ENCODE measurements around the gene CRYBG1.
A peak's percentile ranks its signal among the peaks of the same experiment; 100 is the strongest.

CRYBG1 gene

GRCh38 chr6:106456756-106457155, 96.2 kb downstream of the CRYBG1 start:
- no peak for DNase-seq (ENCODE audit: low spot score)
- no peak for FAIRE-seq

DNA sequence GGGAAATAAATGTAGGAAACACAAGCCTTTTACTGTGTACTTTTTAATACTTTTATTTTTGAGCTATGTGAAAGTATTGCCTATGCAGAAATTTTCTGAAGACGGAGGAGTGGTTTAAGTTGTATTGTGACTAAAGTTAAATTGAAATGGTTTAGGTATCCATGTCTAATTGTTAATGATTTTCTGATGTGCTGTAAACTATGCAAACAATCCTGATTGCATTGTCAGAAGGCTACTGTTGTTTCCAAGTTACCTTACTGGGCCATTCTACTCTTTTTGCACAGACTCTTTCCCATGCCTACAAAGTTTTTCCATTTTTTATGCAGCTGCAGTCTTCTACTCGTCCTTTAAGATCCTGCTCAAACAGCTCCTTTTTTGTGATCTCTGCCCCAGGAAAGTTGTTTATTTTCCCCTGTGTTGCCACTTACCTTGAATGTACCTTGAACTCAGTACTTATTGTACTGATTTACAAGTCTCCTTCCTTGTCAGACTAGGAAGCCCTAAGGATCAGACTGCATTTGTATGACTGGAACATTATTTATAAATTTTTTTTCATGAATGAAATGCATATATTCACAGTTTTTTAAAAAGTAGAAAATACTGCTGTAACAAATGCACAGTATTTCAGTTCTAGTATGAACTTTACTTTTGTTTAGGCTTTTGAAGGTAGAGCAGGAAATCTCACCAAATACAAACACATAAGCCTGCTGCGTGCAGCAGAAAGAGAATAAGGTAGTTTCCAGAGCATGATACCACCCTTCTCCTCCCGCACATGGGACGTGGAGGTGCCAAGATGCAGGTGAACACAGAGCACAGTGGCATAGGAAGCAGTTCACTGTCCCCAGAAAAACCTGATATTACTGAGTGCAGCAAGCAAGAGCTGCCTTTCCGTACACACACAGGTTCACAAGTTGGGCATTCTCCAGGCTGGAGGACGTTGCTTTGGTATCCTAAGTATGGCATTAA, 97.8 kb downstream of the CRYBG1 start:
- FAIRE-seq, result no peak

DNA sequence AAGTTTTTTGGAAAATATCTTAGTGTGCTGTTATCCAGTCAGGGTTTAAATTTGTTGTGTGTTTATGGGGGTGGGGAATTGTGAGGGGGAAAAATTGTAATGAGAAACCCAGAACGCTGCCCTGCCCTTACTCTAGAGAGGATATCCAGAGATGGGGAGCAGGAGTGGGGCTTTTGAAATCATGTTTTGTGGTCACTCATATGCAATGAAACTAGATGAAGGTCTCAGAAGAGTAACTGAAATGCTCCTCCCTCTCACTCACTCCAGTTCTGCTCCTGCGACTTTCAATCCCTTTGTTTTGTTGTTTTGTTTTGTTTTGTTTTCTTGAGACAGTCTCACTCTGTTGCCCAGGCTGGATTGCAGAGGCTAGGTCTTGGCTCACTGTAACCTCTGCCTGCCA, 100.0 kb downstream of the CRYBG1 start:
- FAIRE-seq (no peak), DNase-seq (ENCODE audit: low spot score) (no peak)

More for the DNA sequence above, 97.8 kb downstream of the CRYBG1 start:
- no peak for DNase-seq (ENCODE audit: low spot score)

DNA sequence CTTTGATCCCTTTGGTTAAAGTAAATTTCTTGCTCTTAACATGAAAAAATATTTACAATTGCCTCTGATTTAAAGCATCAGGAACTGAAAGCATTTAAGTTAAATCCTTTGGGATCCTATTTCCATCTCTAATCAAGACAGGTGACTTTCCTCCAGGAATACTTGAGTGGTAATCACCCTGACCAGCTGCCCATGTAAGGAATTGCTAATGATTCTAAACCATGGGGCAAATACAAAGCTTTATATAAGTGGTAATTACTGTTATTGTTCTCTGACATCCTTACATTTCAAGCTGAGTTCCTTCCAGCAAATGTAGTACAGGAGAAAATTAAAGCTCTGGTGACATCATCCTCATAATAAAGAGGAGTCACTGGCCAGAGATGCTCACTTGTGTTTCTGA, 100.6 kb downstream of the CRYBG1 start:
- DNase-seq (ENCODE audit: low spot score), result no peak

GRCh38 chr6:106462923-106463557, 102.5 kb downstream of the CRYBG1 start:
- DNase-seq (ENCODE audit: low spot score) (no peak), FAIRE-seq (no peak)

More for the DNA sequence above, 100.6 kb downstream of the CRYBG1 start:
- no peak for FAIRE-seq

- no peak for FAIRE-seq
- DNase-seq (ENCODE audit: low spot score), result no peak
Observed at GRCh38 chr6:106466211-106466610, 105.7 kb downstream of the CRYBG1 start.

DNA sequence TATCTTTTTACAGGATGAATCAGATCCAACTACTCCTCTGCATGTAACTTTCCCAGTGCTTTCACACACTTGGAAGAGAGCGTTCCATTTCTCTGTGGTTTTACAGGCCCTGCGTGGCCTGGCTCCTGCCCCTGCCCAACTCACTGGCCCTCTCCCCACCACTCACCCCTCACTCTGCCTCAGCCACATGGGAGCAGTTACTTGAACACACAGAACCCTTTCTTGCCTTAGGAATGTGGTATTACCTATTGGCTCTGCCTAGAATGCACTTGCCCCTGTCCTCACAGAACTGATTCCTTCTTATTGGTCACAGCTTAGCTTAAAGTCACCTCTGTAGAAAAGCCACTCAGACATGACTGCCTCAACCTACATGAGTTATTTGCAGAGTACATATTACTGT, 108.4 kb downstream of the CRYBG1 start:
- FAIRE-seq, result no peak
- no peak for DNase-seq (ENCODE audit: low spot score)

DNA sequence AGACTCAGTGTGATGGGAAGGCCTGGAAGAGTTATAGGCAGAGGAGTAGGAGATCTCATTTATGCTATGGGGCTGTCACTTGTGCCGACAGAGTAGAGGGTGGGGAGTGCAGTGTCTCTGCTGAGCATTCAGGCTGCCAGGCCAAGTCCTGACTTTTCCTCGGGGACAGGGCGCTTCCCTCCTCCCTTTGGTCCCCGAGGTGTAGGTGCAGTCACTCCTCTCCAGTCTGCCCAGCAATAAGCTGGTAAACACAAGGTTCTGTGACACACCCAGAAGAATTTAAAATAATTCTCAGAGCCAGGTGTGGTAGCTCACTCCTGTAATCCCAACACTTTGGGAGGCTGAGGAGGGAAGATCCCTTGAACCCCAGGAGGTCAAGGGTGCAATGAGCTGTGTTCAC, 109.4 kb downstream of the CRYBG1 start:
- no peak for DNase-seq (ENCODE audit: low spot score)
- no peak for FAIRE-seq

DNA sequence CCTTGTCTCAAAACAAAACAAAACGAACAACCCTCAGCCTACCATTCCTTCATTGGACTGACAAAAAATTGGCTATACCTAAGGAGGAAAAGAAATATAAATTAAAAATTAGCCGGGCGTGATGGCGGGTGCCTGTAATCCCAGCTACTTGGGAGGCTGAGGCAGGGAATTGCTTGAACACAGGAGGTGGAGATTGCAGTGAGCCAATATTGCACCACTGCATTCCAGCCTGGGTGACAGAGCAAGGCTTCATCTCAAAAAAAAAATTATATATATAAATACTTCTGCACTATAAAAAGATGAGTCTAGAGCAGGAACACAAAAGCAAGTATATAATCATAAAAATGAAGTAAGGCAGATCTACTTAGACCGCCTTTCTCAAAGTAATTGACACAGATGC, 109.8 kb downstream of the CRYBG1 start:
- FAIRE-seq (no peak), DNase-seq (ENCODE audit: low spot score) (no peak)

GRCh38 chr6:106470811-106471210, 110.3 kb downstream of the CRYBG1 start:
- no peak for FAIRE-seq
- DNase-seq (ENCODE audit: low spot score), result no peak

GRCh38 chr6:106473812-106474211, 113.3 kb downstream of the CRYBG1 start:
- no peak for FAIRE-seq

DNA sequence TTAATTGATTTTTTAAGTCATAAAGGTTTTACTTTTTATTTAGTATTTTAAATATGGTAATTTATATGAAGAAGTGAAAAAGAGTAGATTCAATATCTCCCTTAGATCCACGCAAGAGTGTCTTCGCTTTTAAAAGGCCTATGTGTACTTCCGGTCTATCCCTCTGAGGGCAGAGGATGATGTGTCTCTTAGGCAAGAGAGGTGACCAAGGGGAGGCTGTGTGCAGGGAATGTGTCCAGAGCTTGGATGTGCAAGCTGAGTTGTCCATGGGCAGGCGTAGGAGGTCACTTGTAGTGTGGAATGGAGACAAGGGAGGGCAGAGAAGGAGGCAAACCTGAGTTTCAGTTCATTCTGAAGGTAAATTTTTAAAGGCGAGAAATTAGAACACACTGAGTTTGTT, 113.9 kb downstream of the CRYBG1 start:
- FAIRE-seq (no peak), DNase-seq (ENCODE audit: low spot score) (peak; percentile 11)

More at GRCh38 chr6:106473812-106474211, 113.3 kb downstream of the CRYBG1 start:
- no peak for DNase-seq (ENCODE audit: low spot score)

- peak; percentile 17 for FAIRE-seq
- no peak for DNase-seq (ENCODE audit: low spot score)
Observed at GRCh38 chr6:106475284-106475683, 114.8 kb downstream of the CRYBG1 start.

DNA sequence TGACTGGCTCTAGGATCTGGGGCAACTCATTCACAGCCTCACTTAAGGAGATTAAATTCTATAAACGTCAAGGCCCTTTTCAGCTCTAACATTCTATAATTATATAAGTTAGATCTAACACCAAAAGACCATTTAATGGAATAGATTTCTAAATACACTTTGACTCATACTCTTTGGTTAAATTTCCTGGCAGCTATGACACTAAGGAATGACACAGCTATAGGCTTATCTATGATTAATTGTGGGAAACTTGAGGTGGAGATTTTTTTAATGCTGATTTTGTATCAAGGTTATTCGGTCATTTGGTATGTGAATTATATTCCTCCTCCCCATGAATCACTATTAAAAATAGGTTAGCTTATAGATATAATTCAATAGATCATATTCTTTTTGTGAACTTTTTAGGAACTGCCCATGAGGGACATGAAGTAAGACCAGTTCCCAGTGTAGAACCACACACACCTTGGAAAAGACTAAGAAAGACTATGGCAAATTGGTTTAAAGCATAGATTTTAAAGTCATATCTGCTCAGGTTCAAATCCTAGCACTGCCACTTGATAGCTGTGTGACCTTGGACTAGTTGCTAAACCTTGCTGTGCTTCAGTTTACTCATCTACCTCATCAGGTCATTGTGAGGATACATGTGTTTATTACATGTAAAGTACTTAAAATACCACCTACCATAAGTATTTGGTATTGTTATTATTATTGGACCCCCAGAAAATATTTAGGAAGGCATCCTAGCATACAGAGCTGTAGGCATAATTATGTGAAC, 116.0 kb downstream of the CRYBG1 start:
- peak; percentile 69 for DNase-seq (ENCODE audit: low spot score)
- FAIRE-seq, result peak; percentile 96

- DNase-seq (ENCODE audit: low spot score) (no peak), FAIRE-seq (peak; percentile 42)
Observed at GRCh38 chr6:106477146-106477545, 116.6 kb downstream of the CRYBG1 start.

DNA sequence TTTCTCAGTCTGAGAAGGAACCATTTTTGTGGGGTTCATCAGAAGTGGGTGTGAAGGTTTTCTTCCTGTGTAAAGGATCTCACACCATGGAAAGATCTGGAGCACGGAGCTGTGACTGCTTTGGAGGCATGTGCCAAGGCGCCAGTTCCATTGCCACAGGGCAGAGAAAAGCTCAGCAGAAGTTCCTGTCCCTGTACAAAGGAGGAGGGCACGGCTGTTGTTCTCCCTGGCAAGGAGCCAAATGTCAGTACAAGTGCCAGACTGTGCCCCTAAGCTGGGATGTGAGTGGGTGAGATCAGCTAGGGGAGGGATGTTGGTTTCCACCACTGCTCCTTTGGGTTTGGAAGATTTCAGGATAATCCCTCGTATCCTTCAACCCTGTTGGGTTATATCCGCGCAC, 117.3 kb downstream of the CRYBG1 start:
- FAIRE-seq (no peak), DNase-seq (ENCODE audit: low spot score) (no peak)

DNA sequence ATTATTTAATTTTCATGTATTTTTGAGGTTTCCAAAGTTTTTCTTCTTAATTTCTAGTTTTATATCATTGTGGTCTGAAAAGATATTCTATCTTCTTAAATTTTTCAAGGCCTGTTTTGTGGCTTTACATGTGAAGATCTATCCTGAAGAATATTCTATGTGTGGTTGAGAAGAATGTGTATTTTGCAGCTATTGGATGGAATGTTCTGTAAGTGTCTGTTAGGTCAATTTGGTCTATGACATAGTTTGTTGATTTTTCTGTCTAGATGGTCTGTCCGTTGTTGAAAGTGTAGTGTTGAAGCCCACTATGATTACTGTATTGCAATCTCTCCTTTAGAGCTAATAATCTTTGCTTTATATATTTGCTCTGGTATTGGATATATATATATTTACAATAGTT, 125.7 kb downstream of the CRYBG1 start:
- FAIRE-seq (peak; percentile 44), DNase-seq (ENCODE audit: low spot score) (peak; percentile 59)

GRCh38 chr6:106488494-106489370, 128.2 kb downstream of the CRYBG1 start:
- FAIRE-seq, result peak; percentile 52
- DNase-seq (ENCODE audit: low spot score), result peak; percentile 69

DNA sequence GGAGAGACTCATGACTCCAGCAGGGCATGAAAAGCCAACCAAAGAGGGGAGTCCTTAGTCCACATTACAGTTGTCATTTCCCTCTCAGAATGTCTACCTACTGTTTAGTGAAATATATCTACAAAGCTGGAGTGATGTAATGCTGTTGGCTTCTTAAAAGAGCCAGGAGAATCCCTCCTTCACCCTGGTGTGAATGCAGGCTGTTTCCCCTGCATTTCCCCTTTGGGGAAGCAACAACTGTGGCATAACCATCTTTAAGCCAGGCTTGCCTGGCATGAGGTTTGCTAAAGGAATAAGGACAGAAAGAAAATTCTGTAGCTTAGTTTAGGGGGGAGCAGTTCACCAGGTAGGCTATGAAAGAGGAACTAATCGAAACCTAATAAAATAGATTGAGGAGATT, 129.5 kb downstream of the CRYBG1 start:
- DNase-seq (ENCODE audit: low spot score) (no peak), FAIRE-seq (no peak)

GRCh38 chr6:106490436-106490835, 129.9 kb downstream of the CRYBG1 start:
- FAIRE-seq (no peak), DNase-seq (ENCODE audit: low spot score) (no peak)

DNA sequence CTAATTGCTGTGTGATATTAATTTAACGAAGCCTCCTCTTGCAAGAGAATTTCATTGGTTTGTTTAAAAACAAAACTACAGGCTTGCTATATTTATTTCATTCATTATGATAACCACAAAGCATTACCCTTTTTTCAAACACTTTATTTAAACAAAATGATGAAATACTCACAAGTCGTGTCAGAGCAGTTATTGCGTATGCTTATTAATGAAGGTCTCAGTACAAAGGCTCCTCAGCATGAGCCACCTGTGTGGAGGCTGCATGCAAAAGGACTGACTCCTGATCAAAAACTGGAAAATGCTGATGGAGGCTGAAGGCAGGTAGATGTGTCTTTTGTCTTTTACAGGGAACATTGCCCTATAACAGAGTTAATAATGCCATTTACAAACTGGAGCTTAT, 130.5 kb downstream of the CRYBG1 start:
- no peak for DNase-seq (ENCODE audit: low spot score)
- FAIRE-seq, result no peak

All from RCC 7860 (cell line).